OCI-LY3 (cell line): Measurements from ENCODE around the gene CLMN.

Source experiments
- CTCF ChIP-seq: fragments of 200-600, 300-600 bp; sonication (generic); IDR thresholded peaks from 2 replicates; pipeline ENCODE4 v1.5.1; 2014; ENCODE audit warnings: antibody characterized with exemption, low read length, low read depth
- EZH2phosphoT487 ChIP-seq: fragments of 200-600 bp; shearing (Covaris generic); IDR thresholded peaks from 2 replicates; pipeline ENCODE4 v1.6.1; 2018; ENCODE audit warnings: antibody characterized with exemption, mixed run types, low read depth

GRCh38 chr14:95235767-95236166 is 83.9 kb downstream of the CLMN start:
- no peak for TF ChIP-seq CTCF
- no peak for TF ChIP-seq EZH2phosphoT487
